T-helper 22 cell (primary cell): ENCODE measurements around the gene OGG1.
A peak's percentile ranks its signal among the peaks of the same experiment; 100 is the strongest.

Source experiments
- DNase-seq: peaks from one replicate; pipeline ENCODE4 v3.0.0-alpha.2; 2020; ENCODE audit warnings: low read depth

OGG1 gene

GRCh38 chr3:9786209-9786739, 36.5 kb downstream of the OGG1 start:
- no peak for DNase-seq

GRCh38 chr3:9786825-9787669, 37.3 kb downstream of the OGG1 start:
- DNase-seq: no peak

- no peak for DNase-seq
These were observed 38.0 kb downstream of the OGG1 start for GRCh38 chr3:9787714-9788113.

GRCh38 chr3:9791127-9791526, 41.4 kb downstream of the OGG1 start:
- no peak for DNase-seq

GRCh38 chr3:9791790-9792404, 42.1 kb downstream of the OGG1 start:
- no peak for DNase-seq

- DNase-seq: peak; percentile 84
These were observed 42.8 kb downstream of the OGG1 start, which contains the start of the genes ARPC4 and TADA3 for GRCh38 chr3:9792405-9793160. TSS of gene ARPC4 (plus strand) at chr3:9793082. CDS start at chr3:9793122, 40 bp downstream. TSS of gene TADA3 (minus strand) at chr3:9792473. CDS start at chr3:9791466, 1,007 bp downstream.

- no peak for DNase-seq
These were observed 43.5 kb downstream of the OGG1 start for GRCh38 chr3:9793161-9793781.

- no peak for DNase-seq
These were observed 44.6 kb downstream of the OGG1 start for GRCh38 chr3:9794400-9794799.

GRCh38 chr3:9795207-9795606, 45.5 kb downstream of the OGG1 start:
- DNase-seq: no peak

GRCh38 chr3:9797196-9797945, 47.6 kb downstream of the OGG1 start:
- no peak for DNase-seq

GRCh38 chr3:9800529-9800928, 50.8 kb downstream of the OGG1 start:
- no peak for DNase-seq

- DNase-seq: no peak
These were observed 53.7 kb downstream of the OGG1 start for GRCh38 chr3:9803494-9803893.

GRCh38 chr3:9804996-9805395, 55.2 kb downstream of the OGG1 start:
- no peak for DNase-seq

- DNase-seq: no peak
These were observed 56.4 kb downstream of the OGG1 start for GRCh38 chr3:9806137-9806536.
